Ureter (tissue), 1 donor: ENCODE results near the gene SNIP1. TPM values are rescaled to one million over a fixed set of nuclear protein-coding genes. Genes with fewer than 3 reads are reported as not detected.
"Not testable (repeated sequence)": the region's sequence is repeated elsewhere in the genome, so short reads cannot be mapped to it uniquely, and the experiment has no call there.

Experiments
- DNase-seq: peaks from one replicate; pipeline ENCODE4 v3.0.0-alpha.2; 2020; ENCODE audit warnings: low spot score
- total RNA-seq: library from RNA; stranded (reverse); gene quantifications from one replicate; pipeline ENCODE4 v1.2.4, GENCODE V29; 2023
- donor health status: DM: yes; HTN: yes; CAD: no.

The SNIP1 gene, protein sequence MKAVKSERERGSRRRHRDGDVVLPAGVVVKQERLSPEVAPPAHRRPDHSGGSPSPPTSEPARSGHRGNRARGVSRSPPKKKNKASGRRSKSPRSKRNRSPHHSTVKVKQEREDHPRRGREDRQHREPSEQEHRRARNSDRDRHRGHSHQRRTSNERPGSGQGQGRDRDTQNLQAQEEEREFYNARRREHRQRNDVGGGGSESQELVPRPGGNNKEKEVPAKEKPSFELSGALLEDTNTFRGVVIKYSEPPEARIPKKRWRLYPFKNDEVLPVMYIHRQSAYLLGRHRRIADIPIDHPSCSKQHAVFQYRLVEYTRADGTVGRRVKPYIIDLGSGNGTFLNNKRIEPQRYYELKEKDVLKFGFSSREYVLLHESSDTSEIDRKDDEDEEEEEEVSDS
- 20.0 TPM for total RNA-seq

DNA sequence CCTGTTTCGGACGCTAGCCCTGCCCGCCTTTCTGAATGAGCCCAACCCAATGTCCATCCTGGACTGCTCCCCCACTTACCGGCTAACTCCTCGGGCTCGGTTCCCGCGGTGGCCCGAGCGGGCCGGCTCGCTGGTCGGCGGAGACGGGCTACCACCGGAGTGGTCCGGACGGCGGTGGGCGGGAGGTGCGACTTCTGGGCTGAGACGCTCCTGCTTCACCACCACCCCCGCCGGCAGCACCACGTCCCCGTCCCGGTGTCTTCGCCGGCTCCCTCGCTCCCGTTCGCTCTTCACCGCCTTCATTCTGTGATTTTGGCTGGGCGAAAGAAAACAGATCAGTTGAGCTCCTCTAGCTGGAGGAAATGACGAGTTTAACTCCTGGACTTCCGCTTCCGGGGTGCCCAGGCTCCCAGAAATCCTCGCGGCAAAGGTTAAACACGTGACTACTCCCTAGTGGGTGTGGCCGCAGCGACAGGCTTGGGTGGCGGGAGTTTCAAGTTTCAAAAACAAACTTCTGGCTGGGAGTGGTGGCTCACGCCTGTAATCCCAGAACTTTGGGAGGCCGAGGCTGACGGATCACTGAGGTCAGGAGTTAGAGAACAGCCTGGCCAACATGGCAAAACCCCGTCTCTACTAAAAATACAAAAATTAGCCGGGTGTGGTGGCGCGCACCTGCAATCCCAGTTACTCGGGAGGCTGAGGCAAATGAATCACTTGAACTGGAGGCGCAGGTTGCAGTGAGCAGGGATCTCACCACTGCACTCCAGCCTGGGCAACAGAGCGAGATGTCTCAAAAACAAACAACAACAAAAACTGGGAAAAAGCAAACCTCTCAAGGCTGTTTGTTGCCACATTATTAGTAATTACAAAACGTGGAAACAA, at the start of gene SNIP1:
TSS of gene SNIP1 (minus strand) at position 367 of the 882 bp plus-strand sequence. CDS start at position 303, 64 bp downstream.
- peak; percentile 95 for DNase-seq

DNA sequence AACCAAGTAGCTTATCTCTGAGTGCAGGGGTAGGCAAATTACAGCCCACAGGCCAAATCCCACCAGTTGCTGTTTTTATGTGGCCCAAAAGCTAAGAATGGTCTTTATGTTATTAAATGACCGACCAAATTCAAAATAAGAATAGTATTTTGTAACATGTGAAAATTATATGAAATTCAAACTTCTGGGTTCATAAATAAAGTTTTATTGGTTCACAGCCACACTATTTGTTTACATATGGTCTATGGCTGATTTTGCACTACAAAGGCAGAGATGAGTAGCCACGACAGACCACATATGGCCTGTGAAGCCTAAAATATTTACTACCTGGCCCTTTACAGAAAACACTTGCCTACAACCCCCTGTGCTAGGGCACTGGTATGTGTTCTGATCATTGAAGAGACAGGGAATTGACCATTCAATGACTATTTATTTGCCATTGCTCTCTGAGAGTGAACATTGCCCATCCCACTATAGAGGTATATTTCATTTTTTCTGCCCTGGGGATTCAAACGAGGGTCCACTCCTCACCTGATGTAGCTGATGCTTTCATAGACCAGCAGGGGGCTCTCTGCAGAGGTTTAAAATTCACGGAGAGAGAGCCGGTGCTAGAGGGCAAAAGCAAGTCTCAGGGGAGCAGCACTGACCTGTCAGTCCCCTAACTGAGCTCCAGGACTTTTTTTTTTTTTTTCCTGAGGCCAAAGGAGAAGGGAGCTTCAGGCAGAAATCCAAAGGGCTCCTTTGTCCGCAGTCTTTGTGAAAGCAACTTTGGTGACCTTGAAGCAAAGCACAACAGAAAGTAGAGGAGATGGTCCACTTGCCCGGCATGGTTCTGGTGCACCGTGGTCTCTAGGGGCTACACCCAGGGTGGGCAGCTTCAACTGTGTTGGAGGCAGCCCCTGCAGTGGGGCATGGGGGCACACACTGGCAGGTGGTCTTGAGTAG, 48.9 kb upstream of the SNIP1 start:
- no peak for DNase-seq

DNA sequence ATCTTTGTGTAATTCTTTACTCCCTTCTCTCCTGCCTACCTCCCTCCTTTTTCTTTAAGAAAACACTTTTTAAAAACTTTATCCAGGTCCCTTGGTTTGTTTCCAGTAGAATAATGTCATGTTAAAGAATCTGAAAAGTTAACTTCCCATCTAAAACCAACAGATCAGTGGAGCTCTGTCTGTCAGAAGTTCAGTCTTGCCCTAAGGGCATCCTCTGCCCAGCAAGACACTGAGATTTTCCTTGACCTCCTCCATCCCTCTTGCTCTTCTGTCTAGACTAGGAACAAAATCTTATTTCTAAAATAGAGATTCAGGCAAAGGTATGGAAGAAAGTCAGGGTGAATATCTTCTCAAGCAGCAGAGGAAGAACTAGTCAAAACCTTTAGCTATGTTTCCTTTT, 47.3 kb upstream of the SNIP1 start:
- DNase-seq: no peak

DNA sequence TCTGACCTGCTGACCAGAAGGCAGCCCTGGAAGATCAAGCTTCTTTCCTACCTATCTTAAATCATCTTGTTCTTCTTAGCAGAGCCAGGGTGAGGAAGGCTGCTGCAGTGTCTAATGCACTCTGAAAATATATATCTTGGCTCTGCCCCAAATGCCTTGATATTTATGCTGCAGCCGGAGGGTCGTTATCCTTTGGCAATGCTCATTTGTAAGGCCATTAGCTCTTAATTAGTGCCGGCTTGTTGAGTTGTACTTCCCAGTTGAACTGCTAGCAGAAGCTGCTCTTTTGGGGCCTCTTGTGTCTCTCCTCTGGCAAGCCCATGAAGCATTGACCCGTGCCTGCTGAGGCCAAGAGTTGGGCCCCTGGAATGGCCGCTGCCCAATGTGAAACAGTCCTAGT, 45.8 kb upstream of the SNIP1 start:
- DNase-seq: no peak

DNA sequence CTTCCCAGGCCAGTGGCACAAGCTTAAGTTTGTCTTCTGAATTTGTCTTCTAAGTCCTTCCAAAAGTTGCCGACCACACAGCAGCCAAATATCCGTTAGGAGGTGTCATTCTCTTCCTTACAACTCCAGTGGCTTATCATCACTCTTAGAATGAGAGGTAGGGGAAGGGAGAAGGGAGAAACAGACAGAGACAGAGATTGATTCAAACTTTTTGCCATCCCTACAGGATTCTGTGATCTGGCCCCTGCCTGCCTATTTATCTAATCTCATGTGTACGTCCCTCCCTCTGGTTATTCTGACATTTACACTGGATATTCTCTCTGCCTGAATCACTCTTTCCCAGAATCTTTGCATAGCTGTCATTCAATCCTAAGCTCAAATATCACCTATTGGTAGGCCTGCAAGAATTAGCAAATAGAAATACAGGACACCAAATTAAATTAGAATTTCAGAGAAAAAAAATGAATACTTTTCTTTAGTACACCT, 42.1 kb upstream of the SNIP1 start:
- DNase-seq: no peak

DNA sequence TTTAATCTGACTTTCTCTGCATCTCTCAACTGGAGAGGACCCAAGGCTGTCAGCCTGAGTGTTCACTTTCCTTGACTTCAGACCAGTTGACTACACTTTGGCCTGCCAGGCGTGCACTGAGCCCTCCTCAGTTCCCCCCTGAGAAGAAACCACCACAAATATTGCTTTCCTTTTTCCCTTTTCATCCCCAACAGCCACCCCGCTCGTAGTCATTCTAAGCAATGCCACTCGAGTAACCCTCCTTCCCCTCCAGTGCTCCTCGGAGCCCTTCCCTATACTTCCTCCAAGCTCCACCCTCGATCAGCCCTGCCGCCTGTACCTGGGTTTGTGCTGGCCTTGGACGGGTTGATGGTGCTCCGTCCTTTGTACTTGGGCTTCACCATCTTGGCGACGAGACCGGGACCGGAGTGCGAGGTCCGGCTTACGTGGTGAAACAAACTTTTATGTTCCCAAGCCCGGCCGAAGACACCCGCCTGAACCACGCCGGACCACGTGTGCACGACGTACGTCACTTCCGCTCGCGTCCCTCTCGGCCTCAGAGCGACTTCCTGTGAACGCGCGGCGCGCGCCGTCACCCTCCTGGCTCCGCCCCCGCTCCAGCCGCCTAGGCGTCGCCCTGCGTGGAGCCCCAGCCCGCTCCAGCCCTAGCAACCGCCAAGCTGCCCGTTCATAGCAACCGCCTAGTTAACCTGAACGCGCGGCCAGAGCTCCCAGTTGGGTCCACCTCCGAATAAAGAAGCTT, 41.5 kb upstream of the SNIP1 start, which contains the start of gene GNL2:
TSS of gene GNL2 (minus strand) at position 498 of the 742 bp plus-strand sequence. CDS start at position 383, 115 bp downstream.
- DNase-seq: peak; percentile 97

DNA sequence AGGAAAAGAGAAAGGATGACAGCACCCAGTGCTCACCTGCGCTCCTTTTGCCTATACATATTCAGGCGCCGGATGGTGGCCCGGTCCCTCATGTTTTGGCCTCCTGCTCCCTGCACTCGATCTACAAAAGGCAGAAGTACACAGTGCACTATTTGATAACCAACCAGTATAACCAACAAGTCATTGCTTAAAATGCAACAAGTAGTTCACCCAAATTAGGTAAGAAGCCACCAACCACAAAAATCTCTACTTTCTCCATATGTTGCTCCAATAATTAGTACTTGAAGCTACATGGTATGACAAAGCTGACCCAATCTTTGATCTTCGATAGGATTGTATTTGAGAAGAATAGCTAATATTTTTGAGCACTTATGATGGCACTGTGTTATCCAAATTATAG, 39.6 kb upstream of the SNIP1 start:
- no peak for DNase-seq

DNA sequence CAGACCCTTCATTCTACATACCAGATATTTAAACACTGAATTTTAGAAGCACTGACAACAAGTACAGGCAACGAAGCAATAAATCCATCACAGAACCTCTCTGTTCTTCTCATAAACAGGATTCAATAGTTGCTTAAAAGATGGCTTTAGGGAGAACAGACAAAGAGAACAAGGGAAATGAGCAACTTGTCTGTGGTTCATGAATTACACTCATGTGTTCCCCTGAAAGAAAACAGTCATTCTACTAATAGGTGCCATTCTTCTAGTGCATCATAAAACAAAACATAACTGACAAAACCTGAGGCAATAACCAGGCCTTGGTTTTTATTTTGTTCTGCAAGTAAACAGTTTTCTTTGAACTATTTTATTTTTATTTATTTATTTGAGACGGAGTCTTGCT, 34.8 kb upstream of the SNIP1 start:
- no peak for DNase-seq

DNA sequence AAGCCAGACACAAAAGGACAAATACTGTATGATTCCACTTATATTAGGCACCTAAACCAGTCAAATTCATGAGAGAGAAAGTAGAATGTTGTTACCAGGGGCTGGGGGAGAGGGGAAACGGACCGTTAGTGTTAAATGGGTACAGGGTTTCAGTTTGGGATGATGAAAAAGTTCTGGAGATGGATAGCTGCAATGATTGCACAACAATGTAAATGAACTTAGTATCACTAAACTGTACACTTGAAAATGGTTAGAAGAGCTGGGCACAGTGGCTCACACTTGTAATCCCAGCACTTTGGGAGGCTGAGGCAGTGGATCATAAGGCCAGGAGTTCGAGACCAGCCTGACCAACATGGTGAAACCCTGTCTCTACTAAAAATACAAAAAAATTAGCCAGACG, 30.5 kb upstream of the SNIP1 start:
- not testable (repeated sequence) for DNase-seq

DNA sequence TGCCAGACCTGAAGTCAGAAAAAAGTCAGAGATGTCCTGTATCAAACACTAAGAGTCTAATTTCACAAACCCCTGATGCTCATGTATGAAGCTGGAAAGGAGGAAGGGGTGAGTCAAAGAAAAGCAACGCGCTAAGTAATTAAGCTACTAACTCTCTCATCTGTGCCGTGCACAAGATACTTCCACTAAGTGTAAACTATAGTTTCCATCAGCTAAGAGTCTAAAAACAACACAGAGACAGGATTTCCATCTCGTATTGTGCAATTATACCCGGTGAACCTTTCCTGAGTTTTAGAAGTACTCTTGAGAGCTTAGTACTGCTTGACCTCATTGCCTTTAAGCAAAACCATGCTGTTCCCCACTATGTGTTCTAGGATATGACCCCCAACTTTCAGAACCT, 21.6 kb upstream of the SNIP1 start:
- DNase-seq: no peak

DNA sequence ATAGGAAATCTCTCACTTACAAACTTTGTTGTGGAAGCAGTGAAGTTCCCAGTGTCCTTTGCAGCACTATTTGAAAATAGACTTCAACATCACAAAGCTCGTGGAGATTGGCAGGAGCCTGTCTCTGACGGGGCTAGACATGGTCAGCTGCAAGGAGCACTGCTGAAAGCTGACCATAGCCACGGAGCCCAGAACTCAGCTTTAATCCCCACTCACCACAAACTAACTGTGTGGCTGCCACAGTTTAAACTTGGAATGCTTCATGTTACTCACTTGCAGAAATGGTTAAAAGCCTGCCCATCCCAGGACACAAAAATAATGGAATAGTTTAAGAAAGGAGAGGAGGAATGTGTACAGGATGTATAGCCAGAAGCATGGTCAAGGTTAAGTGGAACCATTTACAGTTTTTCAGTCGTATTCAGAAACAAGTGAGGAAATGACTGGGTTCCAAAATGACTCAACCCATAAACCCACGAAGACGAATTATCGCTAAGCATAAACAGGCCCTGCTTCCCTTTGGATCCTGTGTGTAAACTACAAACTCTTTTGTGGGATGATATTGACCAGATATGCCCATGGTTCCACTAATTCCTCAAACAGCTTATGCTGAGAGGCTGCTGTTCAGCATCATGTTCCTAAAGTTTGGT, 20.9 kb upstream of the SNIP1 start:
- DNase-seq: no peak

DNA sequence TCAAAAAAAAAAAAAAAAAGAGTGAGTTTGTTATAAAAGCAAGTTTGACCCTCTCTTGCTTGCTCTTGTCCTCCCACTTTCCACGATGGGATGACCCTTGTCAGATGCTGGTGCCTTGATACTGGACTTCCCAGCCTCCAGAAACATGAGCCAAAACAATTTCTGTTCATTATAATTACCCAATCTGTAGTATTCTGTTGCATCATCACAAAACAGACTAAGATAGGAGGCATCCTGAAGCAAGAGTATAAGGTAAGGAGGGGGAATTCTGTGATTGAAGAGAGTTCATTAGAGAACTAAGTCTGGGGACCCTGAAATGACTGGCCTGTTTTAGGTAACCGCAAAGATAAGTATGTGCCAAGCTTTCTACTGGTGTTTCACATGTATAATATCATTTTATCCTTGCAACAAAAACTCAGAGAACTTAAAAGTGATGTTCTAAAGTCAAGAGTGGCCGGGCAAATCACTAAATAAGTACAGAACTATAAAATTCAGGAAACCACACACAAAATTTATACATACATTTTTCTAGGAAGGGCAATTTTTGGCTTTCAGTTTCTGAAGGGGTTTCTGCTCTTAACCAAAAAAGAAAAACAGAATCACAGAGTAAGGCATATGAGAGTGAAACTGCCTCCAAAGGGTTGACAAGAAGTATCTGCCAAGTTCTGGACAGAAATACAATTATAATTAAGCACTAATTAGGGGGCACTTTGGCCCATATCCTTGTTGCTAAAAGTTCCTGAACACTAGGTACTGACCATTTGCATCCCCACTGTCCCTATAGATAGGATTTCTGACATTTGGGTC, 16.6 kb upstream of the SNIP1 start:
- no peak for DNase-seq

DNA sequence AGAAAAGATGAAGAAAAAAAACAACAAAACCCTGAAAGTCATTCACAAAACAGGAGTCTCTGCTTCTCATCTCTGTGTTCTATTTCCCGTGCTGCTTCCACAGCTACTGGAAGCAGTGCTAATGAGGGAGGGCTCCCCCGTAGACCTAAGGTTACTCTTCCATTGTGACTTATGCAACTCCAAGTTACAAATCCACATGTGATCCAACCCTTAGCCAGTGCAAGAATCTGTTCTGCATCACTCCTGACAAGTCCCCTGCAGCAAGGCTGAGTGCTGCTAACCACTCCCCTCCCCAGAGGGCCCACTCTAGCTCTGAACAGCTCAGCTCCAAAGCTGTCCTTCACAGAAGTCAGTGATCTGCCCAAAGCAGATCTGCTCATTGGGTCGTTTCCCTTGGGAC, 12.9 kb upstream of the SNIP1 start:
- DNase-seq: no peak

DNA sequence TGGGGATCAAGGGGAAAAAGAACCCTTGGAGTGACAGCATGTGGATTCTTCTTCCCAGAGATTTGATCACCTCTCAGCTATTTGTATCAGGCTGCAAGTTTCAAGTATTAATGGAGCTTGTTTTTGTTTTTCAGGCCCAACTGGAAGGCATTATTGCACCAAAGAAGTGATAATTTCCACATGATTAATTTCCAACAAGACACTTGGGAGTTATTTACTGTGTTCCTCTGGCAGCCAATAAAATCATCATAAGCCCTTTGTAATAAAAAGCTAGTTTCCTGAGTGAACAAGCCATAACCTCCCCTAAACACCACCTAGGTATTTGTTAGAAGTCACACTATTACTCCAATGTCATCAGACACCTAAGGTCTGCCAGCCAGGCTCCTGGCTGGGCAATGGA, 10.8 kb upstream of the SNIP1 start:
- DNase-seq: no peak

DNA sequence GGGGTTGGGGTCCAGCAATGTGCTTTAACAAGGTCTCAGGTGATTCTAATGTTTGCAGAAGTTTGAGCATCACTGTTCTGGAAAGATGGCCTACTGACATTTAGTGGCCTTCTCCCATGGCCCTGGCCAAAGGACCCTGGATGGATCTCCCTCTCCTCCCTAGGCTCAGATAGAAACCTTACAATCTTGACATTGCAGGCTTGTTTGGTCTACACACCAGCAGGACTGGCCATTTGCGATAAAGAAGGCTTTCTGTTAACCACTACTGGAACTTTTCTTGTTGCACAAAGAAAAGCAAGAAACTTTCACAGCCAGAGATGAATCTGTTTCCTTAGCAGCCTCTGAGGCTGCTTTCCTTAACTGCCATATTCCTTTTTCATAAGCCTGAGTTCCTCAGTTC, 8.9 kb upstream of the SNIP1 start:
- DNase-seq: no peak

DNA sequence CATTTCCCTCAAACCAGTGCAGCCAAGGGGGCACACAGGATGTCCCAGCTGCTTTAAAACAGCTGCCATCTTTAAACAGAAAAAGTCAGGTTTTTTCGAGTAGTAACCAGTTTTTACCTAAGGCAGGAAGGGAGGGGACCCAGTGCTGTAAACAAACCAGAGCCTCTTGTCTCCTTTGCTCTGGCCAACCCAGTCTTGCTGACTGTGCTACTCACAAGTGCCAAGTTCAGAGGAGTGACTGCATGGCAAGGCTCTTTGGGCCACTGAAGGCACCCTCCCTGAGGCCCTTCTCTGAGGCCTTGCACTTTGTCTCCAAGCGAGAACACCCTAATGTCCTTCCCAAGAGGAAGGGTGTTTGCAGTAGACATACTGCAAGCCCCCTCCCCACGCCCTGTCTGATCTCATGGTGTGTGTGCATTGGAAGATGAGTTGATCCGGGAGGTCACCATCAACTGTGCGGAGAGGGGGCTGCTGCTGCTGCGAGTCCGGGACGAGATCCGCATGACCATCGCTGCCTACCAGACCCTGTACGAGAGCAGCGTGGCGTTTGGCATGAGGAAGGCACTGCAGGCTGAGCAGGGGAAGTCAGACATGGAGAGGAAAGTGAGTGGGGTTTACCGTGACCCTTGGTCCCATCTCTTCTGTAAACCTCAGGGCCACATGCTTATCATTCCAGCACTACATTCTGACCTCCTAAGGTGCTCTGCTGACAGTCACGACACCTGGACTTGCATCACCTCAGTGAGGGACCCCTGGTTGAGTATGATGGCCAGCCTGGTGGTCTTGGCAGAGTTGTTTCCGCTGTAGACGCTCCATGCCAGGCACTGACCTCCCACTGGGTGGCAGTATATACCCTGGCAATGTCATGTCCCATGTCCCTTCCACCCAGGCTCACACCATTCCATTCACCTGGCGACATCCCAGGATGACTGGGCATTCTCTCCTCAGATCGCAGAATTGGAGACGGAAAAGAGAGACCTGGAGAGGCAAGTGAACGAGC, 7.3 kb upstream of the SNIP1 start:
- DNase-seq: no peak

DNA sequence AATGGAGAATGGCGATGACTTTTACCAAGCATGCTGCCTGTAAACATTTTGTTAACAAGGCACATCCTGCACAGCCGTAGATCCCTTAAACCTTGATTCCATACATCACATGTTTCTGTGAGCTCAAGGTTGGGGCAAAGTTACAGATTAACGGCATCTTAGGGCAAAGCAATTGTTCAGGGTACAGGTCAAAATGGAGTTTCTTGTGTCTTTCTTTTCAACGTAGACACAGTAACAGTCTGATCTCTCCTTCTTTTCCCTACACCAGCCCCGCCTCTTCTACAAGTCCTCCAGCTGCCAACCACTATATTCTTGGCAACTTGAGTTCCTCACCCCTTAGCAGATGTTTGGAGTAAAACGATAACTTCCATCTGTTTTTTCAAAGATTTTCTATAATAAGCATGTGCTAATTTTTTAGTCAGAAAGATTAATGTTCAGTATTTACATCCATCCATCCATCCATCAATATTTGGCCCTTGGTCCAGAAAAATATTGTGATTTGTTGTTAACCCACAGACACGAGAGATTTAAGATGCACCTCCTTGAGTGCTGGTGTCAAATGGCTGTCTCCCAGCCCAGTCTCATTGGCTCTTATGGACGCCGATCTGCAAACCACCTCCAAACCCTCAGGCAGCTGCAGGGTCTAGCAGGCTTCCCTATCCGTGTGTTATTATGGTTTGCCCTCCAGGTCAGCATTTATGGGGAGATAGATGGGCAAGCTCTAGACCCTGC, 6.5 kb upstream of the SNIP1 start:
- no peak for DNase-seq
